Measurements from ENCODE around the gene OR1M1. TPM values are rescaled to one million over a fixed set of nuclear protein-coding genes. Genes with fewer than 3 reads are reported as not detected.
"Not testable (repeated sequence)": the region's sequence is repeated elsewhere in the genome, so short reads cannot be mapped to it uniquely, and the experiment has no call there.

The OR1M1 gene, protein sequence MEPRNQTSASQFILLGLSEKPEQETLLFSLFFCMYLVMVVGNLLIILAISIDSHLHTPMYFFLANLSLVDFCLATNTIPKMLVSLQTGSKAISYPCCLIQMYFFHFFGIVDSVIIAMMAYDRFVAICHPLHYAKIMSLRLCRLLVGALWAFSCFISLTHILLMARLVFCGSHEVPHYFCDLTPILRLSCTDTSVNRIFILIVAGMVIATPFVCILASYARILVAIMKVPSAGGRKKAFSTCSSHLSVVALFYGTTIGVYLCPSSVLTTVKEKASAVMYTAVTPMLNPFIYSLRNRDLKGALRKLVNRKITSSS
- not detected for polyA plus RNA-seq (ENCODE audit: low read depth in 6 of 6)

GRCh38 chr19:9086761-9087160 is at the start of gene OR1M1:
OR1M1 (plus strand) TSS chr19:9087061; CDS start chr19:9093245, 6,184 bp downstream.
- Mint-ChIP-seq H3K27me3 (peaks cover 10 to 13% (median 12%) of the 10 kb centered on the region in 3 donors), H3K4me3 (no peak within 1 kb of the TSS), H3K9me3 (no peaks in the 10 kb centered on the region), H3K4me1 (no peaks in the 10 kb centered on the region), H3K27ac (no peak within 1 kb of the TSS), H3K36me3 (no peaks in the 10 kb centered on the region)
- DNase-seq (no peak), ATAC-seq (ENCODE audit: low read depth in 2 of 2) (no peak)

DNA sequence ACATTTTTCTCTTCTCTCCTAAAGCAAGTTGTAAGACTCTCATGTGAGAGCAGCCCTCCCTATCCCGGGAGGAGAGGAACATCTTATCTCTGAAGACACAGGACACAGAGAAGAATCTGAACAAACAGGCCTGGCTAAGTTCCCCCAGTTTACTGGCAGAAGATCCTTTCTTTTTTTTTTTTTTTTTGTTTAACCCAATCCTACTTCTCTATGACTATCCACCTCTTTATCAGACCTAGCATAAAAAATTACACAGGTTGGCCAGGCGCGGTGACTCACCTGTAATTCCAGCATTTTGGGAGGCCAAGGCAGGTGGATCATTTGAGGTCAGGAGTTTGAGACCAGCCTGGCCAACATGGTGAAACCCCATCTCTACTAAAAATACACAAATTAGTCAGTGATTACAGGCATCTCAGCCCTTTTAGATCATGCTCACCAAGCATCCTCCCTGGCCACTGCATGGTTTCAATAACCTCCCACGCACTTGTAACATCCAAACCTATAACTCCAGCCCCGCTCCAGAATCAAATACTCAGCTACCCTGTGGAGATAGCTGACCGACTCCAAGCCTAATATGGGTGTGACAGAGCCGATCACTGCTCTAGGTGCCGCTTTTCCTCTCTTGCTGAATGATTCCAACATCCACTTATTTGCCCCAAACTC is 49.3 kb upstream of the OR1M1 start:
- Mint-ChIP-seq H3K27ac (no peak overlapping the region), H3K27me3 (peaks cover 0 to 14% (median 10%) of the 10 kb centered on the region in 3 donors), H3K36me3 (no peaks in the 10 kb centered on the region), H3K4me3 (no peak overlapping the region), H3K9me3 (peaks cover 0 to 4% (median 0%) of the 10 kb centered on the region in 7 donors), H3K4me1 (no peaks in the 10 kb centered on the region)
- DNase-seq (no peak), ATAC-seq (ENCODE audit: low read depth in 2 of 2) (no peak)

GRCh38 chr19:9039728-9040127 is 47.1 kb upstream of the OR1M1 start:
- H3K27me3 Mint-ChIP-seq = peaks cover 0 to 18% (median 10%) of the 10 kb centered on the region in 3 donors
- no peak overlapping the region for H3K27ac Mint-ChIP-seq
- no peaks in the 10 kb centered on the region for H3K4me1 Mint-ChIP-seq
- H3K36me3 Mint-ChIP-seq = no peaks in the 10 kb centered on the region
- ATAC-seq (ENCODE audit: low read depth in 2 of 2) (no peak), DNase-seq (no peak)
- no peak overlapping the region for H3K4me3 Mint-ChIP-seq
- H3K9me3 Mint-ChIP-seq = peaks cover 0 to 5% (median 0%) of the 10 kb centered on the region in 7 donors

DNA sequence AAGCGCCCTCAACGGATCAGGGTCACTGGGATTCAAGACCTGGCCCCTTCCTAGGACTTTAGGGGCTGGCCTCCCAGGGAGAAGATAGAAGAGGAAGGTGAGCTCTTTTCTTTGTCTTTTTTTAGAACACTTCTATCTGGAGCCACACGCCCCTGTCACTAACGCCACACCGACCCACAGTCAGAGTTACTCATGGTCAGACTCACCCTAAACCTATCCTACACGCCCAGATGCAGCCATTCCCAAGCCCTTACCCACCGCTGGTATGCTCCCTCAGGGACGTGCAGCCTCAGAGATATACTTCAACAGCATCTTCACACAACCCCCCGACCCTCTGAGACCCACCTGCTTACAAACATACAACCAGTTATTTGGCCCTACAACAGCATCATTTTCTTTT is 46.7 kb upstream of the OR1M1 start:
- Mint-ChIP-seq H3K27me3 (peaks cover 0 to 18% (median 10%) of the 10 kb centered on the region in 3 donors), H3K9me3 (peaks cover 0 to 5% (median 0%) of the 10 kb centered on the region in 7 donors), H3K4me3 (no peak overlapping the region), H3K27ac (peak overlapping the region in 1 of 6 donors; percentile 70), H3K4me1 (no peaks in the 10 kb centered on the region), H3K36me3 (no peaks in the 10 kb centered on the region)
- DNase-seq (no peak), ATAC-seq (ENCODE audit: low read depth in 2 of 2) (no peak)

DNA sequence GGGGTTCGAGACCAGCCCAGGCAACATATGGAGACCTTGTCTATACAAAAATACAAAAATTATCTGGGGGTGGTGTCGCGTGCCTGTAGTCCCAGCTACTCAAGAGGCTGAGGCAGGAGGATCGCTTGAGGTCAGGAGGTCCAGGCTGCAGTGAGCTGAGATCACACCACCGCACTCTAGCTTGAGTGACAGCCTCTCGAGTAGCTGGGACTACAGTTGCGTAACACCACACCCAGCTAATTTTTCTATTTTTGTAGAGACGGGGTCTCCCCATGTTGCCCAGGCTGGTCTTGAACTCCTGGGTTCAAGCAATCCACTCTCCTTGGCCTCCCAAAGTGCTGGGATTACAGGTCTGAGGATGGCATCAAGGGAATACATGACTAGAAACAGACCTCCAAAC is 45.8 kb upstream of the OR1M1 start:
- H3K27ac Mint-ChIP-seq = no peak overlapping the region
- H3K9me3 Mint-ChIP-seq = peaks cover 0 to 5% (median 0%) of the 10 kb centered on the region in 7 donors
- ATAC-seq (ENCODE audit: low read depth in 2 of 2) = no peak
- no peak for DNase-seq
- no peaks in the 10 kb centered on the region for H3K36me3 Mint-ChIP-seq
- H3K27me3 Mint-ChIP-seq = peaks cover 3 to 18% (median 13%) of the 10 kb centered on the region in 3 donors
- no peaks in the 10 kb centered on the region for H3K4me1 Mint-ChIP-seq
- H3K4me3 Mint-ChIP-seq = no peak overlapping the region

DNA sequence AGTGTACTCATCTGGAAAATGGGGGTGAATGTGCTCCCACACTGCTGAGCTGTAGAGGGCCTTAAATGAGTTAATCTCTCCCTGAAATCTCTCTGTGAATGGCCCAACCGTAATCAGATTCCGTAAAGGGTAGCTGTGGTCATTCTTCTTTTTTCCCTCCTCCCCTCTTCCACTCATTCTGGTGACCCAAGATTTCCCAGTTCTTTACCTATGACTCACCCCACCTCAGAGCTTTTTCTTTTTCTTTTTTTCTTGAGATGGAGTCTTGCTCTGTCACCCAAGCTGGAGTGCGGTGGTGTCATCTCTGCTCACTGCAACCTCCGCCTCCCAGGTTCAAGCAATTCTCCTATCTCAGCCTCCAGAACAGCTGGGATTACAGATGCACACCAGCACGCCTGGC is 43.3 kb upstream of the OR1M1 start:
- peaks cover 0 to 5% (median 1%) of the 10 kb centered on the region in 7 donors for H3K9me3 Mint-ChIP-seq
- DNase-seq (no peak), ATAC-seq (ENCODE audit: low read depth in 2 of 2) (no peak)
- peaks cover 9 to 19% (median 14%) of the 10 kb centered on the region in 3 donors for H3K27me3 Mint-ChIP-seq
- H3K4me1 Mint-ChIP-seq = no peaks in the 10 kb centered on the region
- H3K27ac Mint-ChIP-seq = no peak overlapping the region
- H3K4me3 Mint-ChIP-seq = no peak overlapping the region
- no peaks in the 10 kb centered on the region for H3K36me3 Mint-ChIP-seq

- Mint-ChIP-seq H3K27me3 (peaks cover 9 to 19% (median 14%) of the 10 kb centered on the region in 3 donors), H3K4me3 (no peak overlapping the region), H3K27ac (no peak overlapping the region), H3K4me1 (no peaks in the 10 kb centered on the region), H3K9me3 (peaks cover 0 to 5% (median 1%) of the 10 kb centered on the region in 7 donors), H3K36me3 (no peaks in the 10 kb centered on the region)
- ATAC-seq (ENCODE audit: low read depth in 2 of 2) (no peak), DNase-seq (no peak)
These were observed 42.4 kb upstream of the OR1M1 start for GRCh38 chr19:9044449-9044848.

GRCh38 chr19:9046694-9047093 is 40.2 kb upstream of the OR1M1 start:
- no peaks in the 10 kb centered on the region for H3K4me1 Mint-ChIP-seq
- DNase-seq (no peak), ATAC-seq (ENCODE audit: low read depth in 2 of 2) (no peak)
- H3K36me3 Mint-ChIP-seq = no peaks in the 10 kb centered on the region
- H3K4me3 Mint-ChIP-seq = no peak overlapping the region
- H3K9me3 Mint-ChIP-seq = peaks cover 0 to 5% (median 1%) of the 10 kb centered on the region in 7 donors
- peaks cover 9 to 19% (median 14%) of the 10 kb centered on the region in 3 donors for H3K27me3 Mint-ChIP-seq
- no peak overlapping the region for H3K27ac Mint-ChIP-seq

DNA sequence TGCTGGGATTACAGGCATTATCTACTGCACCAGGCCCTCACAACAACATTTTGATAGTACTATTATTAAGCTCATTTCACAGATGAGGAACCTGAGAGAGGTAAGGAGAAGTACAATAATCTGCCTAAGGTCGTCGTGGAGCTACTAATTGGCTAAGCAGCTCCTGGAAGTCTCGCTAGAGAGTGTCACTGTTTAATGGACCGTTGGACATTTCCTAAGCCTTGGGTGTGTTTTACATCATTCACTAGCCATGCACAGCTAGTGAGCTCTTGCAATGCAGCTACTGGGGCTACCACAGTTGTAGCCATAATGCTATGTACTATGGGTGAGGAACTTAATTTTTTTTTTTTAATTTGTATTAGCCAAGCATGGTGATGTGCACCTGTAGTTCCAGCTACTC is 34.0 kb upstream of the OR1M1 start:
- H3K4me1 Mint-ChIP-seq = no peaks in the 10 kb centered on the region
- peaks cover 0 to 8% (median 3%) of the 10 kb centered on the region in 7 donors for H3K9me3 Mint-ChIP-seq
- ATAC-seq (ENCODE audit: low read depth in 2 of 2) = no peak
- H3K27ac Mint-ChIP-seq = no peak overlapping the region
- peaks cover 0 to 4% of the 10 kb centered on the region in 2 donors for H3K36me3 Mint-ChIP-seq
- no peak for DNase-seq
- peaks cover 3 to 4% (median 3%) of the 10 kb centered on the region in 3 donors for H3K27me3 Mint-ChIP-seq
- H3K4me3 Mint-ChIP-seq = no peak overlapping the region

DNA sequence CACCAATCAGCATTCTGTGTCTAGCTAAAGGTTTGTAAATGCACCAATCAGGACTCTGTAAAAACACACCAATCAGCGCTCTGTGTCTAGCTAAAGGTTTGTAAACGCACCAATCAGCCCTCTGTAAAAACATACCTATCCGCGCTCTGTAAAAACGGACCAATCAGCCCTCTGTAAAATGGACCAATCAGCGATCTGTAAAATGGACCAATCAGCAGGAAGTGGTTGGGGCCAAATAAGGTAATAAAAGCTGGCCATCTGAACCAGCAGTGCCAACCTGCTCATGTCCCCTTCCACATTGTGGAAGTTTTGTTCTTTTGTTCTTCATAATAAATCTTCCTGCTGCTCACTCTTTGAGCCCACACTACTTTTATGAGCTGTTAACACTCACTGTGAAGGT is 33.2 kb upstream of the OR1M1 start:
- H3K36me3 Mint-ChIP-seq; H3K9me3 Mint-ChIP-seq; ATAC-seq (ENCODE audit: low read depth in 2 of 2); H3K27me3 Mint-ChIP-seq; H3K4me1 Mint-ChIP-seq; H3K27ac Mint-ChIP-seq; H3K4me3 Mint-ChIP-seq; DNase-seq: not testable (repeated sequence)

GRCh38 chr19:9054207-9054606 is 32.7 kb upstream of the OR1M1 start:
- Mint-ChIP-seq H3K27me3 (peaks cover 4 to 7% (median 5%) of the 10 kb centered on the region in 3 donors), H3K36me3 (peaks cover 0 to 7% of the 10 kb centered on the region in 2 donors), H3K9me3 (peaks cover 0 to 10% (median 4%) of the 10 kb centered on the region in 7 donors), H3K4me1 (no peaks in the 10 kb centered on the region), H3K27ac (no peak overlapping the region), H3K4me3 (no peak overlapping the region)
- DNase-seq = no peak
- ATAC-seq (ENCODE audit: low read depth in 2 of 2) = no peak

- peaks cover 4 to 7% (median 5%) of the 10 kb centered on the region in 3 donors for H3K27me3 Mint-ChIP-seq
- peaks cover 0 to 7% of the 10 kb centered on the region in 2 donors for H3K36me3 Mint-ChIP-seq
- H3K4me3 Mint-ChIP-seq = peak overlapping the region in 1 of 8 donors; percentile 72
- no peak for ATAC-seq (ENCODE audit: low read depth in 2 of 2)
- peak overlapping the region in 1 of 6 donors; percentile 84 for H3K27ac Mint-ChIP-seq
- H3K9me3 Mint-ChIP-seq = peaks cover 0 to 10% (median 4%) of the 10 kb centered on the region in 7 donors
- no peaks in the 10 kb centered on the region for H3K4me1 Mint-ChIP-seq
- no peak for DNase-seq
These were observed 32.1 kb upstream of the OR1M1 start for GRCh38 chr19:9054765-9055164.

DNA sequence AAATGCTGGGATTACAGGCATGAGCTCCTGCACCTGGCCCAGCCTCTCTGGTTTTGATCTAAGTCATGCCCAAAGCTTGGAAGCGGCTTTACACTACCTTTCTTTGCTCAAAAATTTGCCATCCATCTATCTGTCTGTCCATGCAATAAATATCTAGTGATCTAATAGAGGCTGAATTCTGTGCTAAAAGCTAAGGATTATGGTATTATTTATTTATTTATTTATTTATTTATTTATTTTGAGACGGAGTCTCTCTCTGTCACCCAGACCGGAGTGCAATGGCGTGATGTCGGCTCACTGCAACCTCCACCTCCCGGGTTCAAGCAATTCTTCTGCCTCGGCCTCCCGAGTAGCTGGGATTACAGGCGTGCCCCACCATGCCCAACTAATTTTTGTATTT is 30.7 kb upstream of the OR1M1 start:
- H3K36me3 Mint-ChIP-seq; ATAC-seq (ENCODE audit: low read depth in 2 of 2); H3K4me1 Mint-ChIP-seq; DNase-seq; H3K9me3 Mint-ChIP-seq; H3K4me3 Mint-ChIP-seq; H3K27ac Mint-ChIP-seq; H3K27me3 Mint-ChIP-seq: not testable (repeated sequence)
